ENCODE measurements around the gene TMEM270. TPM values are rescaled to one million over a fixed set of nuclear protein-coding genes. Genes with fewer than 3 reads are reported as not detected.

Gene TMEM270, protein sequence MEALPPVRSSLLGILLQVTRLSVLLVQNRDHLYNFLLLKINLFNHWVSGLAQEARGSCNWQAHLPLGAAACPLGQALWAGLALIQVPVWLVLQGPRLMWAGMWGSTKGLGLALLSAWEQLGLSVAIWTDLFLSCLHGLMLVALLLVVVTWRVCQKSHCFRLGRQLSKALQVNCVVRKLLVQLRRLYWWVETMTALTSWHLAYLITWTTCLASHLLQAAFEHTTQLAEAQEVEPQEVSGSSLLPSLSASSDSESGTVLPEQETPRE
- total RNA-seq (2021; fragmentation: NEBNext Ultra II Directional; extraction: Animal tissue kit (Norgen Biotek cat#: 25700)), result not detected in 2 replicates
- polyA plus RNA-seq (2011; rRNA removed), result 0.26 and 0.33 TPM in 2 replicates
- not detected for polyA plus RNA-seq (2011; cell fraction: cytosol; rRNA removed)
- polyA plus RNA-seq (2011; cell fraction: nucleus; rRNA removed), result not detected
- polyA plus RNA-seq (2012, experiment 1 of 2), result 0.23 TPM in 1 of 4 replicates, not detected in the others
- polyA plus RNA-seq (2012, experiment 2 of 2), result not detected
- 0.16 TPM for polyA plus RNA-seq (2013, experiment 1 of 2)
- polyA plus RNA-seq (2013, experiment 2 of 2), result not detected
- polyA minus RNA-seq (2011; rRNA and poly(A)+ RNA removed), result not detected in 2 replicates
- polyA minus RNA-seq (2011; cell fraction: cytosol; rRNA and poly(A)+ RNA removed), result not detected
- polyA minus RNA-seq (2011; cell fraction: nucleus; rRNA and poly(A)+ RNA removed), result not detected
- long read RNA-seq, experiment 1, result 0 reads
- long read RNA-seq, experiment 2, result 0 reads

DNA sequence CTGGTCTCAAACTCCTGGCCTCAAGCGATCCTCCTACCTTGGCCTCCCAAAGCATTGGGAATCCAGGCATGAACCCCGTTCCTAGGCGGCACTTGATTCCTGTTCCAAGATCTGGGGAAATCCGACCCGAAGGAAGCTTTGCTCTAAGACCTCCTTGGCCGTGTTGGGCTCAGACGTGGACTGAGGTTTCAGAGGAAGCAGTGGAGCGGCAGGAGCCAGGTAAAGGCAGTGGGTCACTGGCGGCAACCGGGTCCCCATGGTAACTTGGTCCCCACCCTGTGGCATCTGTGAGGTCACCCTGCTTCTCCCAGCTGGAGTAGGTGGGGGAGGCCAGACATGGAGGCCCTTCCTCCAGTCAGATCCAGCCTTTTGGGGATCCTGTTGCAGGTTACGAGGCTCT, at the start of gene TMEM270:
TSS of gene TMEM270 (plus strand) at position 301 of the 400 bp plus-strand sequence. CDS start at position 337, 36 bp downstream.
- H3K36me3 ChIP-seq (ENCODE audit: control insufficient read depth in 2 of 4, insufficient read depth in 4 of 4, low read length in 3 of 4), result no peaks in the 10 kb centered on the region
- H3K27ac ChIP-seq (ENCODE audit: low read depth, low read length), result no peak within 1 kb of the TSS
- H4K5ac ChIP-seq (ENCODE audit: insufficient read length, low read depth, low read length), result no peak within 1 kb of the TSS
- H2BK15ac ChIP-seq (ENCODE audit: low read length), result no peak within 1 kb of the TSS
- no peak within 1 kb of the TSS for H2AK5ac ChIP-seq (ENCODE audit: low read depth, low read length)
- H3K79me2 ChIP-seq (ENCODE audit: control insufficient read depth in 1 of 2, insufficient read depth in 2 of 2, low read length in 2 of 2), result no peaks in the 10 kb centered on the region
- no peak within 1 kb of the TSS for H3K56ac ChIP-seq (replicated peaks; ENCODE audit: insufficient read length, low read depth, low read length)
- H3K4me3 ChIP-seq (ENCODE audit: extremely low read depth in 1 of 4, insufficient read depth in 2 of 4, low read depth in 3 of 4, low read length in 4 of 4), result no peak within 1 kb of the TSS
- H2BK5ac ChIP-seq (ENCODE audit: low read depth, low read length), result no peak within 1 kb of the TSS
- no peak for DNase-seq (ENCODE audit: low read depth in 1 of 2, low spot score in 2 of 2)
- no peak within 1 kb of the TSS for H2AFZ ChIP-seq (ENCODE audit: low read length)
- no peak within 1 kb of the TSS for H3K9ac ChIP-seq (replicated peaks in 1 of 4; ENCODE audit: extremely low read depth in 1 of 4, low read depth in 3 of 4, low read length in 3 of 4)
- H3K27me3 ChIP-seq (replicated peaks in 1 of 4; ENCODE audit: control insufficient read depth in 3 of 4, extremely low read depth in 1 of 4, insufficient read depth in 3 of 4, low read length in 3 of 4), result peaks cover 0 to 2% (median 0%) of the 10 kb centered on the region in 4 experiments; a peak in 1 of 7 replicates
- no peaks in the 10 kb centered on the region for H3K9me3 ChIP-seq (ENCODE audit: insufficient read depth in 2 of 2, low read depth in 1 of 2, low read length in 1 of 2)
- CTCF ChIA-PET (ENCODE audit: partially characterized antibody), result no interaction called here
- no peak within 1 kb of the TSS for H3K18ac ChIP-seq (ENCODE audit: extremely low read depth, low read length)
- H3K4me2 ChIP-seq (ENCODE audit: insufficient read depth in 1 of 2, low read depth in 2 of 2, low read length in 2 of 2), result no peak within 1 kb of the TSS
- H3K23me2 ChIP-seq (ENCODE audit: low read depth, low read length), result no peaks in the 10 kb centered on the region
- H3K14ac ChIP-seq (ENCODE audit: insufficient read length), result no peak within 1 kb of the TSS
- no peak within 1 kb of the TSS for H2BK120ac ChIP-seq (replicated peaks; ENCODE audit: low read depth, low read length)
- H3K4ac ChIP-seq (replicated peaks; ENCODE audit: insufficient read length, low read depth, low read length), result no peak within 1 kb of the TSS
- 86% methylated on average over 11 of the region's 11 CpGs; no CpG with 5 or more reads in 1 of the 2 experiments for WGBS, 2 experiments (ENCODE audit: extremely low coverage in 1 of 2, insufficient coverage in 1 of 2, insufficient read length in 1 of 2, insufficient replicate concordance in 2 of 2, low coverage in 1 of 2, low lambda C conversion rate in 2 of 2, missing lambda C conversion rate in 1 of 2)
- TF ChIP-seq GTF2F1 (IDR thresholded peaks at IDR 0.05; ENCODE audit: borderline replicate concordance, low read depth, low read length), result no peak
- no peaks in the 10 kb centered on the region for H3K4me1 ChIP-seq (replicated peaks in 1 of 4; ENCODE audit: control insufficient read depth in 3 of 4, insufficient read depth in 4 of 4, low read length in 3 of 4)
- no peaks in the 10 kb centered on the region for H4K20me1 ChIP-seq (replicated peaks in 1 of 2; ENCODE audit: control insufficient read depth in 1 of 2, insufficient read depth in 2 of 2, low read length in 2 of 2)
- H3K79me1 ChIP-seq (ENCODE audit: low read depth, low read length), result no peaks in the 10 kb centered on the region
- H2BK20ac ChIP-seq (ENCODE audit: low read length), result no peak within 1 kb of the TSS
- no peak within 1 kb of the TSS for H3K23ac ChIP-seq (ENCODE audit: insufficient read length)
- H2BK12ac ChIP-seq (ENCODE audit: low read depth, low read length), result no peak within 1 kb of the TSS
- FAIRE-seq, result no peak
- no peak within 1 kb of the TSS for H4K91ac ChIP-seq (replicated peaks; ENCODE audit: insufficient read length, low read length)
- POLR2A ChIA-PET (ENCODE audit: partially characterized antibody), result no interaction called here
- H4K8ac ChIP-seq (ENCODE audit: extremely low read depth, insufficient read depth, low read length), result no peak within 1 kb of the TSS
